ENCODE data around the gene AXIN1.

The AXIN1 gene

GRCh38 chr16:311725-312124 lies 40.8 kb downstream of the AXIN1 start:
- Histone ChIP-seq H3K27me3 (ENCODE audit: insufficient read depth, low read length, poor library complexity, severe bottlenecking) (no peaks in the 10 kb centered on the region), H3K4me1 (ENCODE audit: insufficient read depth, low read length, poor library complexity, severe bottlenecking) (peaks cover 13% of the 10 kb centered on the region), H3K4me2 (ENCODE audit: low read depth, low read length, poor library complexity, severe bottlenecking) (no peak overlapping the region), H4K20me1 (ENCODE audit: insufficient read depth, low read length, poor library complexity, severe bottlenecking) (no peaks in the 10 kb centered on the region), H3K9me3 (ENCODE audit: insufficient read depth, low read depth, low read length) (no peaks in the 10 kb centered on the region), H3F3A (ENCODE audit: low read depth) (no peaks in the 10 kb centered on the region), H3K4me3 (ENCODE audit: low read length, poor library complexity, severe bottlenecking) (no peak overlapping the region), H2AFZ (ENCODE audit: low read length) (no peak overlapping the region), H3K79me2 (ENCODE audit: insufficient read depth, low read length) (peaks cover 6% of the 10 kb centered on the region; the same call in 1 of the 2 replicates), H3K36me3 (ENCODE audit: insufficient read depth, low read length) (peaks cover 11% of the 10 kb centered on the region; the same call in 1 of the 2 replicates), H3K9ac (ENCODE audit: low read depth, low read length, poor library complexity, severe bottlenecking) (no peak overlapping the region), H3K9me2 (replicated peaks; ENCODE audit: low read depth, low read length) (no peaks in the 10 kb centered on the region)
- TF ChIP-seq CTCF (conservative IDR thresholded peaks at IDR 0.05; ENCODE audit: low read length) = no peak
- no peak for TF ChIP-seq EZH2phosphoT487 (IDR thresholded peaks at IDR 0.05; ENCODE audit: borderline replicate concordance)

GRCh38 chr16:309476-309875 lies 43.0 kb downstream of the AXIN1 start:
- H4K20me1 ChIP-seq (ENCODE audit: insufficient read depth, low read length, poor library complexity, severe bottlenecking) = no peaks in the 10 kb centered on the region
- no peak overlapping the region for H2AFZ ChIP-seq (ENCODE audit: low read length)
- H3K27me3 ChIP-seq (ENCODE audit: insufficient read depth, low read length, poor library complexity, severe bottlenecking) = no peaks in the 10 kb centered on the region
- H3K4me2 ChIP-seq (ENCODE audit: low read depth, low read length, poor library complexity, severe bottlenecking) = peak overlapping the region; percentile 18
- no peaks in the 10 kb centered on the region for H3K9me2 ChIP-seq (replicated peaks; ENCODE audit: low read depth, low read length)
- H3K4me1 ChIP-seq (ENCODE audit: insufficient read depth, low read length, poor library complexity, severe bottlenecking) = peaks cover 13% of the 10 kb centered on the region
- H3F3A ChIP-seq (ENCODE audit: low read depth) = no peaks in the 10 kb centered on the region
- no peaks in the 10 kb centered on the region for H3K79me2 ChIP-seq (ENCODE audit: insufficient read depth, low read length)
- peaks cover 11% of the 10 kb centered on the region; the same call in 1 of the 2 replicates for H3K36me3 ChIP-seq (ENCODE audit: insufficient read depth, low read length)
- no peak overlapping the region for H3K9ac ChIP-seq (ENCODE audit: low read depth, low read length, poor library complexity, severe bottlenecking)
- TF ChIP-seq CTCF (conservative IDR thresholded peaks at IDR 0.05; ENCODE audit: low read length) = peak; percentile 49
- no peak for TF ChIP-seq EZH2phosphoT487 (IDR thresholded peaks at IDR 0.05; ENCODE audit: borderline replicate concordance)
- H3K4me3 ChIP-seq (ENCODE audit: low read length, poor library complexity, severe bottlenecking) = no peak overlapping the region
- H3K9me3 ChIP-seq (ENCODE audit: insufficient read depth, low read depth, low read length) = no peaks in the 10 kb centered on the region

- Histone ChIP-seq H3K9me2 (replicated peaks; ENCODE audit: low read depth, low read length) (no peaks in the 10 kb centered on the region), H3K79me2 (ENCODE audit: insufficient read depth, low read length) (no peaks in the 10 kb centered on the region), H3K27me3 (ENCODE audit: insufficient read depth, low read length, poor library complexity, severe bottlenecking) (no peaks in the 10 kb centered on the region), H3K9ac (ENCODE audit: low read depth, low read length, poor library complexity, severe bottlenecking) (no peak overlapping the region), H3K4me1 (ENCODE audit: insufficient read depth, low read length, poor library complexity, severe bottlenecking) (peaks cover 13% of the 10 kb centered on the region), H3K9me3 (ENCODE audit: insufficient read depth, low read depth, low read length) (no peaks in the 10 kb centered on the region), H3K36me3 (ENCODE audit: insufficient read depth, low read length) (peaks cover 2% of the 10 kb centered on the region; the same call in 1 of the 2 replicates), H2AFZ (ENCODE audit: low read length) (no peak overlapping the region), H4K20me1 (ENCODE audit: insufficient read depth, low read length, poor library complexity, severe bottlenecking) (no peaks in the 10 kb centered on the region), H3K4me2 (ENCODE audit: low read depth, low read length, poor library complexity, severe bottlenecking) (peak overlapping the region; percentile 20), H3F3A (ENCODE audit: low read depth) (no peaks in the 10 kb centered on the region), H3K4me3 (ENCODE audit: low read length, poor library complexity, severe bottlenecking) (no peak overlapping the region)
- no peak for TF ChIP-seq CTCF (conservative IDR thresholded peaks at IDR 0.05; ENCODE audit: low read length)
- no peak for TF ChIP-seq EZH2phosphoT487 (IDR thresholded peaks at IDR 0.05; ENCODE audit: borderline replicate concordance)
These were observed 44.7 kb downstream of the AXIN1 start for GRCh38 chr16:307691-308312.

All from Loucy (cell line).